ENCODE measurements around the gene LCN10.

The LCN10 gene

DNA sequence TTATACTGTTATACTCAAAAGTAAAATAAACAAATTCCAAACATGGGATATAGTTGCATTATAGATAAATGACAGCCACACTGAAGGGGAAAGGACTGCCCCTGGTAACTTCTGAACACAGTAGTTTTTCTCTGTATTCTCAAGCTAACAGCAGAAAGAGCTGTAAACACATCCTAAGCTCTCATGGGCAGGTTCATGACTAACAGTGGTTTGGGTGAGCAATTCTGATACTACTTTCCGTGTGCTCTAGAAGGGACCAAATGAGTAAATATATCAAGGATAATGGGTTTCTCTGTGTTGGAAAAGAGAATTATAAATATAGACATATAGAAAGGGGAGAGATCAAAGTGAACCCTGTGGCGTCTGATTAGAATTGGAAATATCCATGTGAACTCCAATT lies 7.8 kb upstream of the LCN10 start:
- TF ChIP-seq, protein P1, sequence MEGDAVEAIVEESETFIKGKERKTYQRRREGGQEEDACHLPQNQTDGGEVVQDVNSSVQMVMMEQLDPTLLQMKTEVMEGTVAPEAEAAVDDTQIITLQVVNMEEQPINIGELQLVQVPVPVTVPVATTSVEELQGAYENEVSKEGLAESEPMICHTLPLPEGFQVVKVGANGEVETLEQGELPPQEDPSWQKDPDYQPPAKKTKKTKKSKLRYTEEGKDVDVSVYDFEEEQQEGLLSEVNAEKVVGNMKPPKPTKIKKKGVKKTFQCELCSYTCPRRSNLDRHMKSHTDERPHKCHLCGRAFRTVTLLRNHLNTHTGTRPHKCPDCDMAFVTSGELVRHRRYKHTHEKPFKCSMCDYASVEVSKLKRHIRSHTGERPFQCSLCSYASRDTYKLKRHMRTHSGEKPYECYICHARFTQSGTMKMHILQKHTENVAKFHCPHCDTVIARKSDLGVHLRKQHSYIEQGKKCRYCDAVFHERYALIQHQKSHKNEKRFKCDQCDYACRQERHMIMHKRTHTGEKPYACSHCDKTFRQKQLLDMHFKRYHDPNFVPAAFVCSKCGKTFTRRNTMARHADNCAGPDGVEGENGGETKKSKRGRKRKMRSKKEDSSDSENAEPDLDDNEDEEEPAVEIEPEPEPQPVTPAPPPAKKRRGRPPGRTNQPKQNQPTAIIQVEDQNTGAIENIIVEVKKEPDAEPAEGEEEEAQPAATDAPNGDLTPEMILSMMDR (IDR thresholded peaks at IDR 0.05; ENCODE audit: low read depth, low read length), result no peak
- no peak for TF ChIP-seq EZH2phosphoT487 (IDR thresholded peaks at IDR 0.05; ENCODE audit: low read depth)
- H3K4me2 ChIP-seq (ENCODE audit: low read length), result no peak overlapping the region
- H4K20me1 ChIP-seq (ENCODE audit: insufficient read depth, low read length), result no peaks in the 10 kb centered on the region
- no peak overlapping the region for H2AFZ ChIP-seq (ENCODE audit: low read depth, low read length)
- H3K4me3 ChIP-seq (ENCODE audit: low read length), result no peak overlapping the region
- no peaks in the 10 kb centered on the region for H3K36me3 ChIP-seq (replicated peaks; ENCODE audit: low read depth, low read length)
- peaks cover 16% of the 10 kb centered on the region for H3K9me3 ChIP-seq (ENCODE audit: insufficient read depth, low read length)
- H3K9ac ChIP-seq (ENCODE audit: low read length), result no peak overlapping the region
- no peak overlapping the region for H3K27ac ChIP-seq (ENCODE audit: low read length)
- H3K27me3 ChIP-seq (ENCODE audit: low read depth, low read length), result peaks cover 9% of the 10 kb centered on the region
- no peaks in the 10 kb centered on the region for H3K79me2 ChIP-seq (ENCODE audit: low read length)
- H3K4me1 ChIP-seq (ENCODE audit: low read length), result no peaks in the 10 kb centered on the region

DNA sequence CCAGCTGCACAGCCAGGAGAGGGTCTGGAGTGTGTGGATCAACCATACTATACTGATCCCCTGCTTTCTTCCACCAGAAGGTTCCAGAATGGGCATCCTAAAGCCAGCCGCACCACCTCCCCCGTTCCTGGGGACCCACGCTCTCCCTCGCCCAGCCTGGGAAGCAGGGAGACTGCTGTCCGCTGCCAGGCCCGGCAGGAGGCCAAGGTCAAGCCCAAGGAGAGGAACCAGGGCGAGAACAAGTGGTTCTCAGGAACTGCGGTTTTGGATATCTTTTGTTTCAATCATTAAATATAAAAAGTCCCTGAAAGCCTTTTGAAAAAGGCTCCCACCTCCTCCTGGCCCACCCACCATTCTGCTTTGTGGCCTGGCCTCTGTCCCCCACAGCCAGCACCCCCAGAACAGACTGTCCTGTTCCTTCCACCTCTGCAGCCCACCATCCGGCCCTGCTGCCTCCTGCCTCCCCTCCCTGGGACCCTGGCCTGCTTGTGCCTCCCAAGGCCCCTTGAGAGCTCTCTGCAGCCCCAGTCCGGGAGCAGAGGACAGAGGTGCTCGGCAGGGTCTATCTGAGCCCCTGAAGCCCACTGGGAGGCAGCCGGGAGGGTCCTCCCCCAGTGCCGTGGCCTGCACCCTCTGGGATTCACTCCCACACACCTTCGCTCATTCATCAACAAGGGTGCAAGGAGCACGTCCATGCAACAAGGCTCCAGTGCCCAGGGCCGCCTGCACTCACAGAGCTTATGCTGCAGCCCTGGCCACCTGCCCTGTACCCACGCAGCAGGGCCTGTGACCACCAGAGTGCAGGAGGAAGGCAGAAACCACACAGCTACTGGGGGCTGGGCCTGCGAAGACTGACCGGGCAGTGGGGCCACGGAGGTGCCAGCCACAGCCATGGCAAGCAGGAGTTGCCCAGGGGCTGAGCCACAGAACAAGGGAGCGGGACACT lies 6.2 kb upstream of the LCN10 start:
- H3K9me3 ChIP-seq (ENCODE audit: insufficient read depth, low read length), result peaks cover 16% of the 10 kb centered on the region
- TF ChIP-seq, protein P1 (IDR thresholded peaks at IDR 0.05; ENCODE audit: low read depth, low read length), result no peak
- TF ChIP-seq EZH2phosphoT487 (IDR thresholded peaks at IDR 0.05; ENCODE audit: low read depth), result no peak
- no peaks in the 10 kb centered on the region for H3K36me3 ChIP-seq (replicated peaks; ENCODE audit: low read depth, low read length)
- no peak overlapping the region for H3K9ac ChIP-seq (ENCODE audit: low read length)
- peaks cover 9% of the 10 kb centered on the region for H3K27me3 ChIP-seq (ENCODE audit: low read depth, low read length)
- H4K20me1 ChIP-seq (ENCODE audit: insufficient read depth, low read length), result no peaks in the 10 kb centered on the region
- no peak overlapping the region for H3K4me3 ChIP-seq (ENCODE audit: low read length)
- no peaks in the 10 kb centered on the region for H3K79me2 ChIP-seq (ENCODE audit: low read length)
- H3K4me2 ChIP-seq (ENCODE audit: low read length), result no peak overlapping the region
- H2AFZ ChIP-seq (ENCODE audit: low read depth, low read length), result no peak overlapping the region
- H3K27ac ChIP-seq (ENCODE audit: low read length), result no peak overlapping the region
- no peaks in the 10 kb centered on the region for H3K4me1 ChIP-seq (ENCODE audit: low read length)

DNA sequence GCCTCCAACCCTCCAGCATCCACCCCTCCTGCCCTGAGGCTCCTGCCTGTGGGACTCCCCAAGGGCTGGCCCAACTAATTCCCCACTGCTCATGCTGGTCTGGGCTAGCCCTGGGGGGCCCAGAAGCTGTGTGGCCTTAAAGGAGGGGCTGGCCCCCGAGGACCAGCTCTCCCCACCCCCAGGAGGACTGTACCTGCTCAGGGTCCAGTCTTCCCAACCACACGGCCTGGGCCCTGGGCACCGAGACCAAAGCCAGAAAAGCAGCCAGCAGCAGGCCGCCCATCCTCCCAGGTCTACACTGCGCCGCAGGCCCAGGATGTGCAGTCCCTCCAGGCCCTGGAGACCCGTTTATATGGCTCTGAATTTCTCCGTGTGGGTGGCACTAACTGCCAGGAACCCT lies 5.5 kb upstream of the LCN10 start, which contains the start of gene LCN6:
Gene LCN6 (minus strand): TSS at position 325 of the 400 bp plus-strand sequence. CDS start 42 bp downstream, at position 283.
- H3K9ac ChIP-seq (ENCODE audit: low read length), result no peak within 1 kb of the TSS
- no peaks in the 10 kb centered on the region for H3K4me1 ChIP-seq (ENCODE audit: low read length)
- peaks cover 16% of the 10 kb centered on the region for H3K9me3 ChIP-seq (ENCODE audit: insufficient read depth, low read length)
- TF ChIP-seq, protein P1 (IDR thresholded peaks at IDR 0.05; ENCODE audit: low read depth, low read length), result no peak
- TF ChIP-seq EZH2phosphoT487 (IDR thresholded peaks at IDR 0.05; ENCODE audit: low read depth), result no peak
- no peak within 1 kb of the TSS for H3K4me2 ChIP-seq (ENCODE audit: low read length)
- H3K4me3 ChIP-seq (ENCODE audit: low read length), result no peak within 1 kb of the TSS
- no peaks in the 10 kb centered on the region for H3K36me3 ChIP-seq (replicated peaks; ENCODE audit: low read depth, low read length)
- H2AFZ ChIP-seq (ENCODE audit: low read depth, low read length), result no peak within 1 kb of the TSS
- peaks cover 10% of the 10 kb centered on the region for H3K27me3 ChIP-seq (ENCODE audit: low read depth, low read length)
- no peak within 1 kb of the TSS for H3K27ac ChIP-seq (ENCODE audit: low read length)
- H4K20me1 ChIP-seq (ENCODE audit: insufficient read depth, low read length), result no peaks in the 10 kb centered on the region
- H3K79me2 ChIP-seq (ENCODE audit: low read length), result no peaks in the 10 kb centered on the region

All from OCI-LY3 (cell line).